CD14-positive monocyte (primary cell): ENCODE data around the gene PAX8. TPM values are rescaled to one million over a fixed set of nuclear protein-coding genes. Genes with fewer than 3 reads are reported as not detected.

ENCODE experiments used
- DNase-seq, 3 donors: peaks; one replicate each; pipeline ENCODE4 v3.0.0-alpha.2; 2011 to 2022
- H2AFZ ChIP-seq: 2 replicates; pipeline ENCODE4 v1.6.0; 2012; ENCODE audit warnings: mild to moderate bottlenecking, low read depth, low read length, inconsistent platforms; ENCODE audit not compliant: insufficient read depth, poor library complexity, severe bottlenecking
- H3K27ac ChIP-seq, 2 donors: 1 replicate in 1 of 2; 2 replicates in 1 of 2; pipeline ENCODE4 v1.5.1; 2012 to 2013; ENCODE audit warnings: low read length in 2 of 2, control low read depth in 1 of 2, inconsistent platforms in 1 of 2, low read depth in 1 of 2, mild to moderate bottlenecking in 1 of 2
- H3K27me3 ChIP-seq, 2 donors: one replicate each; pipeline versions ENCODE4 v1.6.0 to v1.6.1; 2011 to 2013; ENCODE audit warnings: low read length in 2 of 2; ENCODE audit not compliant: control insufficient read depth in 2 of 2, insufficient read depth in 2 of 2
- H3K36me3 ChIP-seq, 2 donors: replicated peaks in 1 of 2; 1 replicate in 1 of 2; 2 replicates in 1 of 2; pipeline versions ENCODE4 v1.5.1 to v1.6.1; 2012 to 2013; ENCODE audit warnings: low read length in 2 of 2, control low read depth in 1 of 2, inconsistent platforms in 1 of 2, mild to moderate bottlenecking in 1 of 2; ENCODE audit not compliant: insufficient read depth in 2 of 2, control insufficient read depth in 1 of 2
- H3K4me1 ChIP-seq, 2 donors: 1 replicate in 1 of 2; 2 replicates in 1 of 2; pipeline versions ENCODE4 v1.5.1 to v1.6.1; 2012 to 2013; ENCODE audit warnings: low read length in 2 of 2, control low read depth in 1 of 2, inconsistent platforms in 1 of 2, mild to moderate bottlenecking in 1 of 2, moderate library complexity in 1 of 2; ENCODE audit not compliant: insufficient read depth in 2 of 2, control insufficient read depth in 1 of 2
- H3K4me2 ChIP-seq: replicated peaks from 2 replicates; pipeline ENCODE3; 2012; ENCODE audit warnings: low read length, moderate library complexity, mild to moderate bottlenecking; ENCODE audit not compliant: poor library complexity, severe bottlenecking; ENCODE audit errors: extremely low read depth
- H3K4me3 ChIP-seq, 3 experiments: fragments of 200-600 bp in 1 of 3; sonication (generic) in 1 of 3; replicated peaks in 1 of 3; 1 replicate in 2 of 3; 2 replicates in 1 of 3; pipeline ENCODE4 v1.5.1; 2011 to 2013; ENCODE audit warnings: low read length in 3 of 3, mild to moderate bottlenecking in 3 of 3, control low read depth in 2 of 3, low read depth in 2 of 3, inconsistent platforms in 1 of 3, moderate library complexity in 1 of 3
- H3K79me2 ChIP-seq: 2 replicates; pipeline ENCODE4 v1.6.0; 2012; ENCODE audit warnings: mild to moderate bottlenecking, control low read depth, inconsistent platforms, low read length, moderate library complexity; ENCODE audit not compliant: insufficient read depth
- H3K9ac ChIP-seq: 2 replicates; pipeline ENCODE4 v1.6.0; 2017; ENCODE audit warnings: low read length, mild to moderate bottlenecking; ENCODE audit not compliant: insufficient read depth, poor library complexity, severe bottlenecking
- H3K9me3 ChIP-seq, 2 donors: replicated peaks in 1 of 2; 1 replicate in 1 of 2; 2 replicates in 1 of 2; pipeline versions ENCODE4 v1.5.1 to v1.6.1; 2012 to 2013; ENCODE audit warnings: low read length in 2 of 2, control low read depth in 1 of 2; ENCODE audit not compliant: control insufficient read depth in 1 of 2, insufficient read depth in 1 of 2
- H4K20me1 ChIP-seq: 2 replicates; pipeline ENCODE4 v1.6.0; 2012; ENCODE audit warnings: mild to moderate bottlenecking, low read length, control low read depth, moderate library complexity; ENCODE audit not compliant: insufficient read depth
- H3K27ac Mint-ChIP-seq, 7 donors: one replicate each; pipeline ENCODE4 v1.8.0; 2020; ENCODE audit warnings: mild to moderate bottlenecking in 7 of 7, mixed read lengths in 7 of 7, moderate library complexity in 6 of 7, inconsistent platforms in 2 of 7
- H3K27me3 Mint-ChIP-seq, 3 donors: one replicate each; pipeline ENCODE4 v1.8.0; 2021 to 2022; ENCODE audit warnings: low read depth in 3 of 3, mild to moderate bottlenecking in 3 of 3, mixed read lengths in 3 of 3, moderate library complexity in 3 of 3, inconsistent platforms in 1 of 3
- H3K36me3 Mint-ChIP-seq, 2 donors: one replicate each; pipeline ENCODE4 v1.8.0; 2020; ENCODE audit warnings: mixed read lengths in 2 of 2, inconsistent platforms in 1 of 2, mild to moderate bottlenecking in 1 of 2
- H3K4me1 Mint-ChIP-seq: one replicate; pipeline ENCODE4 v1.8.0; 2020; ENCODE audit warnings: mild to moderate bottlenecking, mixed read lengths
- H3K4me3 Mint-ChIP-seq, 2 donors: one replicate each; pipeline ENCODE4 v1.8.0; 2020; ENCODE audit warnings: mild to moderate bottlenecking in 2 of 2, mixed read lengths in 2 of 2, moderate library complexity in 1 of 2
- H3K9me3 Mint-ChIP-seq, 7 donors: one replicate each; pipeline ENCODE4 v1.8.0; 2020 to 2022; ENCODE audit warnings: mixed read lengths in 7 of 7, mild to moderate bottlenecking in 6 of 7, moderate library complexity in 6 of 7, inconsistent platforms in 2 of 7
- WGBS: methylation state at CpG from one replicate; pipeline ENCODE4 v1.1.5; 2013; ENCODE audit warnings: missing lambda C conversion rate; ENCODE audit not compliant: insufficient coverage; 5-methylcytosine and 5-hydroxymethylcytosine counted together
- intact Hi-C, 2 donors: fragments of 100-400 bp; cut with micrococcal nuclease; formaldehyde crosslinking; loops; one replicate each; pipeline versions ENCODE4 v1.15.0 to v1.15.1; 2023
- polyA plus RNA-seq, 3 donors: library from polyadenylated mRNA; depleted of rRNA in 1 of 3; unstranded in 2 of 3; stranded (reverse) in 1 of 3; fragments of 300-500 nt in 2 of 3; fragments of >200 nt in 1 of 3; fragmentation: Illumina TruSeq in 2 of 3; gene quantifications; 1 replicate in 2 of 3; 2 replicates in 1 of 3; pipeline ENCODE4 v1.2.3, GENCODE V29; 2012 to 2021
- TF ChIP-seq, protein P1 (sequence below): fragments of 200-600 bp; IDR thresholded peaks from one replicate; pipeline ENCODE4 v1.8.0; 2022; ENCODE audit warnings: antibody characterized with exemption, mild to moderate bottlenecking

PAX8 gene
- polyA plus RNA-seq, 3 donors: 0.26 to 0.47 (median 0.36) TPM

DNA sequence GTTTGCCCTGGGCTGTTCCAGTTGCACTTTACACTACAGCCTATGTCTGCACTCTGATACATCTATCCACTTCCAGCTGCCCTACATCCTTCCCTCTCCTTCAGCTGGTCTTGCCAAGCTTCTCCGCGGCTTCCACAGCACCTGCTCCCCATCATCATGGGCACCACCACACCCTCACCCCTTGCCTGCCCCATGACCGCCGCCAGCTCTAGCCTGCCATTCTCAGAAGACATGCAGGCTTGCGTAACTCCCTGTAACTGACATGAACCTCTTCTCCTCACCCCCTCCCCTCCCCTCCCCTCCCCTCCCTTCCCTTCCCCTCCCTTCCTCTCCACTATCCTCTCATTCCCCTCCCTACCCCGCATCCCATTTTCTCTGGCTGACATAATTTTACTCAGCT, 46.0 kb downstream of the PAX8 start:
- Histone ChIP-seq H3K4me1 (peaks cover 21 to 24% of the 10 kb centered on the region in 2 donors), H3K27me3 (no peaks in the 10 kb centered on the region), H3K9ac (no peak overlapping the region), H3K36me3 (no peaks in the 10 kb centered on the region), H3K9me3 (peaks cover 0 to 3% of the 10 kb centered on the region in 2 donors), H3K4me2 (no peak overlapping the region), H3K4me3 (no peak overlapping the region), H4K20me1 (no peaks in the 10 kb centered on the region), H3K27ac (no peak overlapping the region), H2AFZ (no peak overlapping the region), H3K79me2 (no peaks in the 10 kb centered on the region)
- Mint-ChIP-seq H3K4me3 (peak overlapping the region in 1 of 2 donors; percentile 33), H3K4me1 (peaks cover 52% of the 10 kb centered on the region), H3K27ac (peak overlapping the region in 1 of 7 donors; percentile 76), H3K9me3 (peaks cover 0 to 8% (median 0%) of the 10 kb centered on the region in 7 donors), H3K27me3 (peaks cover 0 to 3% (median 0%) of the 10 kb centered on the region in 3 donors), H3K36me3 (peaks cover 3% of the 10 kb centered on the region in 2 donors)
- intact Hi-C loops: no loop called here
- TF ChIP-seq, protein P1, sequence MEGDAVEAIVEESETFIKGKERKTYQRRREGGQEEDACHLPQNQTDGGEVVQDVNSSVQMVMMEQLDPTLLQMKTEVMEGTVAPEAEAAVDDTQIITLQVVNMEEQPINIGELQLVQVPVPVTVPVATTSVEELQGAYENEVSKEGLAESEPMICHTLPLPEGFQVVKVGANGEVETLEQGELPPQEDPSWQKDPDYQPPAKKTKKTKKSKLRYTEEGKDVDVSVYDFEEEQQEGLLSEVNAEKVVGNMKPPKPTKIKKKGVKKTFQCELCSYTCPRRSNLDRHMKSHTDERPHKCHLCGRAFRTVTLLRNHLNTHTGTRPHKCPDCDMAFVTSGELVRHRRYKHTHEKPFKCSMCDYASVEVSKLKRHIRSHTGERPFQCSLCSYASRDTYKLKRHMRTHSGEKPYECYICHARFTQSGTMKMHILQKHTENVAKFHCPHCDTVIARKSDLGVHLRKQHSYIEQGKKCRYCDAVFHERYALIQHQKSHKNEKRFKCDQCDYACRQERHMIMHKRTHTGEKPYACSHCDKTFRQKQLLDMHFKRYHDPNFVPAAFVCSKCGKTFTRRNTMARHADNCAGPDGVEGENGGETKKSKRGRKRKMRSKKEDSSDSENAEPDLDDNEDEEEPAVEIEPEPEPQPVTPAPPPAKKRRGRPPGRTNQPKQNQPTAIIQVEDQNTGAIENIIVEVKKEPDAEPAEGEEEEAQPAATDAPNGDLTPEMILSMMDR: no peak
- WGBS: 0% methylated on average over 3 of the region's 6 CpGs
- DNase-seq: peak in 2 of 3 donors; percentile 27 to 44

DNA sequence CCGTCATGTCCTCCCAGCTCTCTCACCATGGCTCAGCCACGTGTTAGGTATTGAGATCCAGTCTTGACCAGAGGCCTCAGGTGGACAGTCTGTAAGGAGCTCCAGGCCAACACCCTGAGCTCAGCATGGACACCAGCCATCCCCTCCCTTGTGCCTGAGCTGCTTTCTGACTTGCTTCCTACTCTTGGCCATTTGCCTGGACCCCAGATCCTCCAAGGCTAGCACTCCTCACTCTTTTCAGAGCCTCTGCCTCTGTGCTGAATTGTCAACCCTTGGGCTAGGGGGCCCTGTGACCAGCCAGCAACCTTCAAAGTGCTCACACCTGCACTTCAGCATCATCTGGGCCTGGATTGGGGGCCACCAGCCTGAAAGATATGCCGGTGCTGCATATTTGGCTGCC, 46.6 kb downstream of the PAX8 start:
- H4K20me1 ChIP-seq: no peaks in the 10 kb centered on the region
- peaks cover 0 to 3% of the 10 kb centered on the region in 2 donors for H3K36me3 Mint-ChIP-seq
- H3K9ac ChIP-seq: no peak overlapping the region
- H3K27me3 Mint-ChIP-seq: peaks cover 0 to 3% (median 0%) of the 10 kb centered on the region in 3 donors
- no peaks in the 10 kb centered on the region for H3K79me2 ChIP-seq
- no peak for DNase-seq
- H3K36me3 ChIP-seq: no peaks in the 10 kb centered on the region
- H3K27ac ChIP-seq: no peak overlapping the region
- H3K4me1 ChIP-seq: peaks cover 21 to 24% of the 10 kb centered on the region in 2 donors
- 100% methylated on average over 3 of the region's 3 CpGs for WGBS
- H2AFZ ChIP-seq: no peak overlapping the region
- no peak overlapping the region for H3K4me2 ChIP-seq
- peaks cover 48% of the 10 kb centered on the region for H3K4me1 Mint-ChIP-seq
- peak overlapping the region in 1 of 7 donors; percentile 33 for H3K27ac Mint-ChIP-seq
- no peak overlapping the region for H3K4me3 ChIP-seq
- peaks cover 0 to 8% (median 0%) of the 10 kb centered on the region in 7 donors for H3K9me3 Mint-ChIP-seq
- H3K9me3 ChIP-seq: peaks cover 0 to 3% of the 10 kb centered on the region in 2 donors
- no peaks in the 10 kb centered on the region for H3K27me3 ChIP-seq
- TF ChIP-seq, protein P1: no peak
- intact Hi-C loops: no loop called here
- H3K4me3 Mint-ChIP-seq: no peak overlapping the region
